Prostate gland (tissue), 2 donors: ENCODE results near the gene CCDC127.

Experiments used
- CTCF ChIP-seq, 4 experiments: fragments of 200-600 bp in 2 of 4; fragments of 450-650 bp in 2 of 4; sonication (generic) in 2 of 4; IDR thresholded peaks; 1 replicate in 3 of 4; 2 replicates in 1 of 4; pipeline ENCODE4 v1.5.1; 2016 to 2019; ENCODE audit warnings: antibody characterized with exemption in 4 of 4, mild to moderate bottlenecking in 2 of 4, moderate library complexity in 2 of 4
- POLR2A ChIP-seq: fragments of 450-650 bp; IDR thresholded peaks from one replicate; pipeline ENCODE4 v1.6.1; 2016; ENCODE audit warnings: antibody characterized with exemption, mild to moderate bottlenecking

- TF ChIP-seq CTCF (IDR thresholded peaks at IDR 0.05) (no peak), POLR2A (no peak)
Measured at GRCh38 chr5:156411-157072, 61.4 kb downstream of the CCDC127 start.
